ENCODE measurements around the gene GDF7.
A peak's percentile ranks its signal among the peaks of the same experiment; 100 is the strongest.

DNA sequence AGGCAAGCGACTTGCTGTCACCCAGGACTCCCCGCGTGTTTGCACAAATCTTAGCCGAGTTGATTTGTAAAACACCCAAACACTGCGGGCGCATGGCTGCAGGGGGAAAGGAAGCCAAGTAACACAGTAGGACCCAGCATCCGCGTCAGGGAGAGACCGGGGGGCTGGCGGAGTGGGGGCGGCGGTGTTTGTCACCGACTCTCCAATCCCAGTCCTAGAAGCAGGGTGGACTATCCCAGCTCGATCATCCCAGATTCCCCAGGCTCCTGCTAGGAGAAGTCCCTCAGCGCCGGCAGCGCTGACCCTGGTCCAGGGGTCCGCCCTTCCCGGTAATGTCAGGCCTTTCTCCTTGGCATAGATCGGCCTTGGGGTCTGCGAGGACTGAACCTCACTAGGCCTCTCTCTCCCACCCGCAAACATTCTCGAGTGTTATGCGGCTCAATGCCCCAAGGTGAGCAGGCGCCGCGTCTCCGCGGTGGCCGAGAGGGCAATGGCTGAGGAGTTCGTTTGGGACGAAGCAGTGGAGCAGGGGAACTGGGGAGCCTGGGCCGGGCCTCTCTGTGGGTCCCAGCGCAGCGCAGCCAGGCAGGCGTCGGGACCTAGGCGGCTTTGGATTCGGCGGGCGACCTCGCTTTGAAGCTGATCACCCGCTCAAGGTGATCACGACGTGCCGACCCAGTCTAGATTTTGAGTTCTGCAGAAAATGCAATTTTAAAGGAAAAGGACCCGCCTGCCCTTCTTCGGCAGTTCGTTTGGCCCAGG is 1.5 kb upstream of the GDF7 start:
- no peak for TF ChIP-seq REST (IDR thresholded peaks at IDR 0.05; ENCODE audit: low read depth, low read length)
- TF ChIP-seq EZH2phosphoT487 (IDR thresholded peaks at IDR 0.05; ENCODE audit: borderline replicate concordance, low read depth): peak; percentile 73; the same call in 1 of the 2 replicates
- TF ChIP-seq CTCF (IDR thresholded peaks at IDR 0.05): no peak
- TF ChIP-seq GABPA (IDR thresholded peaks at IDR 0.05; ENCODE audit: low read depth): no peak
- no peak for TF ChIP-seq MAX (IDR thresholded peaks at IDR 0.05; ENCODE audit: low read depth)
- TF ChIP-seq YY1 (IDR thresholded peaks at IDR 0.05; ENCODE audit: low read depth): no peak
- no peak for TF ChIP-seq NFIC (IDR thresholded peaks at IDR 0.05; ENCODE audit: borderline replicate concordance)
- TF ChIP-seq JUND (IDR thresholded peaks at IDR 0.05): no peak
- TF ChIP-seq SMC3 (IDR thresholded peaks at IDR 0.05; ENCODE audit: low read depth, low read length): no peak
- TF ChIP-seq, protein P1, sequence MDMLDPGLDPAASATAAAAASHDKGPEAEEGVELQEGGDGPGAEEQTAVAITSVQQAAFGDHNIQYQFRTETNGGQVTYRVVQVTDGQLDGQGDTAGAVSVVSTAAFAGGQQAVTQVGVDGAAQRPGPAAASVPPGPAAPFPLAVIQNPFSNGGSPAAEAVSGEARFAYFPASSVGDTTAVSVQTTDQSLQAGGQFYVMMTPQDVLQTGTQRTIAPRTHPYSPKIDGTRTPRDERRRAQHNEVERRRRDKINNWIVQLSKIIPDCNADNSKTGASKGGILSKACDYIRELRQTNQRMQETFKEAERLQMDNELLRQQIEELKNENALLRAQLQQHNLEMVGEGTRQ (IDR thresholded peaks at IDR 0.05; ENCODE audit: borderline replicate concordance, low read depth, low read length): no peak
- TF ChIP-seq POLR2AphosphoS5 (IDR thresholded peaks at IDR 0.05; ENCODE audit: low read depth, low read length): no peak
- no peak for TF ChIP-seq RAD21 (IDR thresholded peaks at IDR 0.05; ENCODE audit: low read length)
